Activated T-cell treated with anti-CD3 and anti-CD28 coated beads for 48 hours (primary cell): Measurements from ENCODE around the gene NARF.
"Not testable (repeated sequence)": the region's sequence is repeated elsewhere in the genome, so short reads cannot be mapped to it uniquely, and the experiment has no call there.

ENCODE experiments used
- DNase-seq: peaks from one replicate; pipeline ENCODE4 v3.0.0-alpha.2; 2020; ENCODE audit warnings: low read depth

Gene NARF

GRCh38 chr17:82447876-82448275 lies 10.7 kb upstream of the NARF start:
- no peak for DNase-seq

GRCh38 chr17:82449131-82449882 lies 9.2 kb upstream of the NARF start:
- DNase-seq = peak; percentile 50

- peak; percentile 36 for DNase-seq
Observed at GRCh38 chr17:82449883-82450356, 8.6 kb upstream of the NARF start.

- peak; percentile 96 for DNase-seq
Observed at GRCh38 chr17:82450357-82451106, 8.0 kb upstream of the NARF start, which contains the start of gene CYBC1. CYBC1 (minus strand) TSS chr17:82450752; CDS start chr17:82449254, 1,498 bp downstream.

GRCh38 chr17:82452162-82452561 lies 6.4 kb upstream of the NARF start:
- DNase-seq = no peak

- not testable (repeated sequence) for DNase-seq
Observed at GRCh38 chr17:82453151-82453550, 5.4 kb upstream of the NARF start.

GRCh38 chr17:82453706-82454105 lies 4.8 kb upstream of the NARF start:
- DNase-seq = not testable (repeated sequence)

- DNase-seq = no peak
Observed at GRCh38 chr17:82457073-82457928, 1.2 kb upstream of the NARF start.

- no peak for DNase-seq
Observed at GRCh38 chr17:82457929-82458178, 687 bp upstream of the NARF start.

- DNase-seq = no peak
Observed at GRCh38 chr17:82458885-82459424, 414 bp downstream of the NARF start.

GRCh38 chr17:82459936-82460335 lies 1.4 kb downstream of the NARF start:
- DNase-seq = not testable (repeated sequence)

- DNase-seq = no peak
Observed at GRCh38 chr17:82461827-82462524, 3.4 kb downstream of the NARF start.

GRCh38 chr17:82463391-82463790 lies 4.8 kb downstream of the NARF start:
- no peak for DNase-seq

GRCh38 chr17:82463925-82464566 lies 5.5 kb downstream of the NARF start:
- no peak for DNase-seq

GRCh38 chr17:82464567-82464929 lies 6.0 kb downstream of the NARF start:
- no peak for DNase-seq

GRCh38 chr17:82465023-82465603 lies 6.6 kb downstream of the NARF start:
- no peak for DNase-seq

GRCh38 chr17:82468692-82469091 lies 10.2 kb downstream of the NARF start:
- no peak for DNase-seq

GRCh38 chr17:82470065-82470464 lies 11.5 kb downstream of the NARF start:
- no peak for DNase-seq

- no peak for DNase-seq
Observed at GRCh38 chr17:82474223-82475010, 15.9 kb downstream of the NARF start.

GRCh38 chr17:82475458-82475857 lies 16.9 kb downstream of the NARF start:
- no peak for DNase-seq
